ENCODE results near the gene MKLN1. TPM values are rescaled to one million over a fixed set of nuclear protein-coding genes. Genes with fewer than 3 reads are reported as not detected.

MKLN1 gene
- 55.9 and 56.8 TPM in 2 replicates for total RNA-seq
- long read RNA-seq, full-length matches to known transcripts: 33 of 62 reads
- long read RNA-seq, partial matches to known transcripts: 14 of 62 reads
- long read RNA-seq, other reads (novel, unspliced or antisense): 15 of 62 reads

GRCh38 chr7:131327626-131328376 lies at the start of gene MKLN1:
Gene MKLN1, plus strand, starts transcription at chr7:131327876. Its CDS starts 24 bp downstream, at chr7:131327900.
- H3K4me3 Mint-ChIP-seq (ENCODE audit: low read depth): peak within 1 kb of the TSS; percentile 97
- TF ChIP-seq, protein P1, sequence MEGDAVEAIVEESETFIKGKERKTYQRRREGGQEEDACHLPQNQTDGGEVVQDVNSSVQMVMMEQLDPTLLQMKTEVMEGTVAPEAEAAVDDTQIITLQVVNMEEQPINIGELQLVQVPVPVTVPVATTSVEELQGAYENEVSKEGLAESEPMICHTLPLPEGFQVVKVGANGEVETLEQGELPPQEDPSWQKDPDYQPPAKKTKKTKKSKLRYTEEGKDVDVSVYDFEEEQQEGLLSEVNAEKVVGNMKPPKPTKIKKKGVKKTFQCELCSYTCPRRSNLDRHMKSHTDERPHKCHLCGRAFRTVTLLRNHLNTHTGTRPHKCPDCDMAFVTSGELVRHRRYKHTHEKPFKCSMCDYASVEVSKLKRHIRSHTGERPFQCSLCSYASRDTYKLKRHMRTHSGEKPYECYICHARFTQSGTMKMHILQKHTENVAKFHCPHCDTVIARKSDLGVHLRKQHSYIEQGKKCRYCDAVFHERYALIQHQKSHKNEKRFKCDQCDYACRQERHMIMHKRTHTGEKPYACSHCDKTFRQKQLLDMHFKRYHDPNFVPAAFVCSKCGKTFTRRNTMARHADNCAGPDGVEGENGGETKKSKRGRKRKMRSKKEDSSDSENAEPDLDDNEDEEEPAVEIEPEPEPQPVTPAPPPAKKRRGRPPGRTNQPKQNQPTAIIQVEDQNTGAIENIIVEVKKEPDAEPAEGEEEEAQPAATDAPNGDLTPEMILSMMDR (IDR thresholded peaks at IDR 0.05; ENCODE audit: unreplicated experiment): no peak
- no peaks in the 10 kb centered on the region for H3K36me3 Mint-ChIP-seq (ENCODE audit: insufficient read depth)
- peak within 1 kb of the TSS; percentile 98 for H3K27ac Mint-ChIP-seq
- H3K4me1 Mint-ChIP-seq (ENCODE audit: low read depth): peaks cover 22% of the 10 kb centered on the region
- no peaks in the 10 kb centered on the region for H3K27me3 Mint-ChIP-seq
- no peaks in the 10 kb centered on the region for H3K9me3 Mint-ChIP-seq (ENCODE audit: low read depth)
- DNase-seq (ENCODE audit: low spot score, unreplicated experiment): peak; percentile 77

- Mint-ChIP-seq H3K27ac (no peak overlapping the region), H3K9me3 (ENCODE audit: low read depth) (peaks cover 6% of the 10 kb centered on the region), H3K4me3 (ENCODE audit: low read depth) (no peak overlapping the region), H3K36me3 (ENCODE audit: insufficient read depth) (no peaks in the 10 kb centered on the region), H3K4me1 (ENCODE audit: low read depth) (no peaks in the 10 kb centered on the region), H3K27me3 (no peaks in the 10 kb centered on the region)
- TF ChIP-seq, protein P1 (IDR thresholded peaks at IDR 0.05; ENCODE audit: unreplicated experiment): no peak
- no peak for DNase-seq (ENCODE audit: low spot score, unreplicated experiment)
These were observed 48.6 kb upstream of the MKLN1 start for GRCh38 chr7:131279044-131279443.

DNA sequence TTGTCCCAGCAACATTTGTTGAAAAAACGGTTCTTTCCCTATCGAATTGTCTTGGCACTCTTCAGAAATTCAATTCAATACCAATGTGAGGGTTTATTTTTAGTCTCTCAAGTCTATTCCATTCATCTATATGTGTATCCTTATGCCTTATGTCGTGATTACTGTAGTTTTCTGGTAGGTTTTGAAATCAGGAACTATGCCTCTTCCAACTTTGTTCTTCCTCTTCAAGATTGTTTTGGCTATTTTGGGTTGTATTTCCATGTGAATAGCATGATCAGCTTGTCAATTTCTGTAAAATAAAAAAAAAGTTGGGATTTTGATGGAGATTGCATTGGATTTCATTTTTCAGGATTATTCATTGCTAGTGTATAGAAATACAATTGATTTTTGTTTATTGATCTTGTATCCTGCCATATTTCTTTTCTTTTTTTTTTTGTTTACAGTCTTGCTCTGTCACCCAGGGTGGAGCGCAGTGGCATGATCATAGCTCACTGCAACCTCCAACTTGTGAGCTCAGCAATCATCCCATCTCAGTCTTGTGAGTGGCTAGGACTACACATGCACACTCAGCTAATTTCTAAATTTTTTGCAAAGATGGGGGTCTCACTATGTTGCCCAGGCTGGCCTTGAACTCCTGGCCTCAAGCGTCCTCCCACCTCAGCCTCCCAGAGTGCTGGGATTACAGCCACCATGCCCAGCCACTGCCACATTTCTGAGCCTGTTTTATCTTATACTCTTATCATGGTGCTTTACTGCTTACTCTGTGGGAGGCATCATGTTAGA lies 46.2 kb upstream of the MKLN1 start:
- Mint-ChIP-seq H3K9me3 (ENCODE audit: low read depth) (peaks cover 6% of the 10 kb centered on the region), H3K27me3 (no peaks in the 10 kb centered on the region), H3K4me3 (ENCODE audit: low read depth) (no peak overlapping the region), H3K36me3 (ENCODE audit: insufficient read depth) (no peaks in the 10 kb centered on the region), H3K4me1 (ENCODE audit: low read depth) (no peaks in the 10 kb centered on the region), H3K27ac (no peak overlapping the region)
- TF ChIP-seq, protein P1 (IDR thresholded peaks at IDR 0.05; ENCODE audit: unreplicated experiment): no peak
- DNase-seq (ENCODE audit: low spot score, unreplicated experiment): no peak

DNA sequence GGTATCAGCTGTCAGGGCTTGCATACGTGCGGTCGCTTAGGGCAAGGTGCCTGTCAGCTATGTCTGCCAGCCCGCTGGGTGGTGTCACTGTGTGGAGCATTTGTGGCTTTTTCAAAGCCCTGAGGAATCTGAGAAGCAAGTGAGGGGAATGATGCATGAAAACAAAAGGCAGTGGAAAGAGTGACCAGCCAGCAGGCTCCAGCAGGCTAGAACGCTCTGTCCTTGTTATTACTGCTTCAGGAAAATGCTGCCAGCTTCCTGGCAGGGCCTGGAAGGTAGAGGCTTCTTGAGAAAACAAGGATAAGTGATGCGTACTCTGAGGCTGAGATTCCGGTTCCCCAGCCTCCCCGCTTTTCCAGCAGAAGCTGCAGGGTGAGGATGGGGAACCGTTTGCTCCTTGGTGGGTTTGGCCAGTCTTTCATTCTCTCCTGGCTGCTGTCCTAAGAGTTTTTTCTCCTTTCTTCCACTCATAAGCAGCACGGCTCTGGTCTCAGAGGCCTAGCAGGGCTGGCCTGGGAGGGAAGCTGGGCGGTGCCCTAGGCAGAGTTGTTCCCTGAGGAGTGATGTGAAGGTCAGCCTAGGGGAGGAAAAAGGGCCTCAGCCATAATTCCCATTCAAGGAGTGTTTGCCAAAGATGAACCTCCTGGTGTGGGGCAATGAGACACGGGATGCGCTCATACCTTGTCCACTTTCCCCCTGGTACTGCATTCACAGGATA lies 42.8 kb upstream of the MKLN1 start:
- Mint-ChIP-seq H3K36me3 (ENCODE audit: insufficient read depth) (no peaks in the 10 kb centered on the region), H3K4me1 (ENCODE audit: low read depth) (no peaks in the 10 kb centered on the region), H3K27me3 (no peaks in the 10 kb centered on the region), H3K4me3 (ENCODE audit: low read depth) (no peak overlapping the region), H3K9me3 (ENCODE audit: low read depth) (peaks cover 4% of the 10 kb centered on the region), H3K27ac (no peak overlapping the region)
- DNase-seq (ENCODE audit: low spot score, unreplicated experiment): no peak
- TF ChIP-seq, protein P1 (IDR thresholded peaks at IDR 0.05; ENCODE audit: unreplicated experiment): no peak

- TF ChIP-seq, protein P1 (IDR thresholded peaks at IDR 0.05; ENCODE audit: unreplicated experiment): no peak
- Mint-ChIP-seq H3K27ac (no peak overlapping the region), H3K4me1 (ENCODE audit: low read depth) (no peaks in the 10 kb centered on the region), H3K36me3 (ENCODE audit: insufficient read depth) (no peaks in the 10 kb centered on the region), H3K4me3 (ENCODE audit: low read depth) (no peak overlapping the region), H3K9me3 (ENCODE audit: low read depth) (no peaks in the 10 kb centered on the region), H3K27me3 (no peaks in the 10 kb centered on the region)
- no peak for DNase-seq (ENCODE audit: low spot score, unreplicated experiment)
These were observed 42.1 kb upstream of the MKLN1 start for GRCh38 chr7:131285556-131285955.

Measured in progenitor cell of endocrine pancreas (in vitro differentiated cells).